Measurements from ENCODE around the gene PDE9A.
"Not testable (repeated sequence)": the region's sequence is repeated elsewhere in the genome, so short reads cannot be mapped to it uniquely, and the experiment has no call there.

PDE9A gene

GRCh38 chr21:42624936-42625335 lies 28.5 kb upstream of the PDE9A start:
- DNase-seq = no peak

- DNase-seq = no peak
Measured at GRCh38 chr21:42626171-42626570, 27.2 kb upstream of the PDE9A start.

DNA sequence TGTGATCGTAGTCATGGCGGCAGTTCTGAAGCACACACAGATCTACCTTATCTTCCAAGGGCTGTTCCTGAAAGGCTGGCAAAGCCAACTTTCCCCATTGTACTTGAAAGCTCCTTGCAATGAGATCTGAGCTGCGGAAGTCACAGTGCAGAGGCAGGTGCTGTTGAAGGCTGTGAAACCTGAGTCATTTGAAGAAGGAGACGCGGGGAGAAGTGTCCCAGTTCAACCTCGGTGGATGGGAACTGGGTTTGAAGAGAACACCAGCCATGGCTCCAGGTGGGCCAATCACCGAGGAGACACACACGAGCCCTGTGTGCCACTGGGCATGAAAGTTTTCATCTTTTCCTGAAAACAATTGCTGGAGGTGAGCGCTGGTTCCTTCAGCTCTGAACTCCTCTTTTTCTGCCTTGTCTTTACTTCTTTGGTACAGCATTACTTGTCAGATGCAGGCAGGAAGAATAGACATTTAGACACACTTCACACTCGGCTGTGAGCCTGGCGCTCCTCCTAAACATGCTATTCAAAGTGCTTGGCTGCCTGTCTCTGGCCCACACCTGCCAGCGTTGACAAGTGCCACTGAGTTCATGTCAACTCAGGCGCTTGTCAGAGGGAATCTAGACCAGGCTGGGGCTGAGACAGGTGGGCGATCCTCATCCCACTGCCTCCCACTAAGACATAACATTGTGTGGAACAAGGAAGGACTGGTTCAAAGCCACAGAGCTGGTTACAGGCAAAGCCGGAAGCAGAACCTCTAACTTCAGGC lies 25.7 kb upstream of the PDE9A start:
- DNase-seq = no peak

GRCh38 chr21:42628466-42629061 lies 24.9 kb upstream of the PDE9A start:
- not testable (repeated sequence) for DNase-seq

GRCh38 chr21:42629933-42630589 lies 23.4 kb upstream of the PDE9A start:
- no peak for DNase-seq

GRCh38 chr21:42630626-42631025 lies 22.8 kb upstream of the PDE9A start:
- DNase-seq = no peak

GRCh38 chr21:42631142-42631541 lies 22.3 kb upstream of the PDE9A start:
- DNase-seq = no peak

DNA sequence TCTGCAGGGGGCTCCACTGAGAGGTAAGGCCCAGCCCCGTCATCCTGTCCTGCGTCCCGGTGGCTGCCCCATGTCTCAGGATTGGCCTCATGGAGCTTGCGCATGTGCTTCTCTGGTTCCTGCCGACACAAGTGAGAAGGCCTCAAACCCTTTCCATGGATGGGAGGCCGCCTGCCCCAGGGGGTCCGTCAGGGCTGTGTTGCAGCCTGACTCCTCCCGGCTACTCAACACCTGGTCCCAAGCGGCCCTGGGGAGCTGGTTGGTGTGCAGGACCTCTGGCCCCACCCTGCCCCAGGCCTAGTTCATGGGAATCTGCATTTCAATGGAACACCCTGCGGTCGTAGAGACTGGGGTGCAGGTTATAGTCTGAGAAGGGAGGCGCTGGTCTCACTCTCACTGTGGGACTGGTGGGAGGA lies 21.1 kb upstream of the PDE9A start:
- no peak for DNase-seq

GRCh38 chr21:42632771-42633690 lies 20.4 kb upstream of the PDE9A start:
- no peak for DNase-seq

- no peak for DNase-seq
Measured at GRCh38 chr21:42633858-42634257, 19.6 kb upstream of the PDE9A start.

DNA sequence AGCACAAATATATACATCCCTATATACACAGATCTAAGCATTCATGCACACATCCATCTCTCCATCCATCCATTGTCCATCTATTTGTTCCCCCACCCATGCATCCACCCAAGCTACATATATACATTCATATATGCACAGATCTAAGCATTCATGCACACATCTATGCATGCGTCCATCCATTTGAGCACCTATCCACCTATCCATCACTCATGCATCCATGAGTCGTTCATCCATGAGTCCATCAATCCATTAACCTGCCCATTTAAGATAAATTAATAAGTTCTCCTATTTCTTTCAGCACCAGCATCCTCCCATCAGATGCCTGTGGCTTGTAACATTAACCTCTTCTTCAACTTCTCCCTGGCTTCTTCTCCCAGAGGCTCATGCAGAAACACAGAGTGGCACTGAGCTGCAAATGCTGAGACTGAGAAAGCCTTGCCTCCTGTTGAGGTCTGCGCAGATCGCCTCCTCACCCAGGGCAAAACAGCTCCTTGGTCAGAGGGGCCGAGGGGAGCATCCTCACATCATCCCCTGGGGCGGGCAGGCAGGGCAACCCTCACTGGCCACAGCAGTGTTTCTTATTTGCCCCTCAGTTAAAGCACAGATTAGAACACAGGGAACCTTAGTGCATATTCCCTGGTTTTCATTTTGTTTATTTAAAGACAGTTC lies 17.4 kb upstream of the PDE9A start:
- DNase-seq = no peak

DNA sequence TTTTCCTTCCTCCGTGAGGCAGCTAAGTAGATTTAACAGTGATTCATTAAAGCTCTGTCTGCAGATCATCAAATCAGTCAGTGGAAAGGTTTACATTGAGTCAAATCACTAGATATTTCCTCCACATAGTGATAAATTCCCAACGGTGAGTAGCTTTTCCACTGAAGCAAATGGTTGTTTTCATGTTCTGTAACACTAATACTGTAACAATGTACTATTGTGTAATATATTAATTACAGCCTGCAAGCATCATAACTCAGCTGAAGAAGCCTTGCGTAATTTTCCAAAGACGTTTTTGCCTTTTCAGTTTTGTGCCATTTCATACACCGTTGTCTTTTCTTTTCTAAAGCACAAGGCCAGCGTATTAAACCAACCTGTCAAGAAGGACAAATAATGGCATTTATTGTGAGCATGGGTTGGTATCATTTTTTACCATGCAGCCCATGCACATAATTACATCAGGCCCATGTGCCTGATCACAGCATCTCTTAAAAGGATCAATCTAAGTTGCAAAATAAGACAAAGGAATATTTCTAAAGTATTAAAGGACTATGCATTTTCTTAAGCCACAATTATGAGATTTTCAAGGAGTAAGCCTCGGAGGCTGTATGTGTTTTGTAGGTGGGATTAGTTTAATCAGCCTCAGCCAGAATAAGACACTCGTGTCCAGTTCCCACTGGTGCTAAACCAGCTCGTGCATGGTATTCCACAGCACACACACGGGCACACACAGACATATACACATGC lies 16.7 kb upstream of the PDE9A start:
- DNase-seq = no peak

GRCh38 chr21:42637267-42638041 lies 16.0 kb upstream of the PDE9A start:
- DNase-seq = no peak

- DNase-seq = no peak
Measured at GRCh38 chr21:42638266-42638863, 15.1 kb upstream of the PDE9A start.

DNA sequence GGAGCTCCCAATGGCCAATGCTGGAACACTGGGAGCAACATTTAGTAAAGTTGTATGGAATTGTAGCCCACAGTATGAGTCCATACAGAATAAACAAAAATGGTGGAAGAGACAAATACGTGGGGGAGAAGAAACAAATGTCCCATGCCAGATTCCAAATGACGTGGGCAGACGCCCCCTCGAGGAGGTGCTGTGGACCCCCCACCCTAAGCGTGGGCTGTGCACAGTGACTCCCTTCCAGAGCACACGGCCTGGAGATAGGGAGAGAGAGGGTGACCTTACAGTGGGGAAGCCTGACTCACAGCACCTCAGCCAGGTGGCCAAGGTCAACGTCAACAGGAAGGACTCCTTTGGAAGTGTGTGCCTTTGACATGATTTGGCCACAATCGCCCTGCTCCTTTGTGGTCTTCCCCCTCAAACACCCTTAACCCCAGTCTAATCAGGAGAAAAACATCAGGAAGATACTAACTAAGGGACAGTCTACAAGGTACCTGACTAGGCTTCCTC lies 13.7 kb upstream of the PDE9A start:
- DNase-seq = no peak

DNA sequence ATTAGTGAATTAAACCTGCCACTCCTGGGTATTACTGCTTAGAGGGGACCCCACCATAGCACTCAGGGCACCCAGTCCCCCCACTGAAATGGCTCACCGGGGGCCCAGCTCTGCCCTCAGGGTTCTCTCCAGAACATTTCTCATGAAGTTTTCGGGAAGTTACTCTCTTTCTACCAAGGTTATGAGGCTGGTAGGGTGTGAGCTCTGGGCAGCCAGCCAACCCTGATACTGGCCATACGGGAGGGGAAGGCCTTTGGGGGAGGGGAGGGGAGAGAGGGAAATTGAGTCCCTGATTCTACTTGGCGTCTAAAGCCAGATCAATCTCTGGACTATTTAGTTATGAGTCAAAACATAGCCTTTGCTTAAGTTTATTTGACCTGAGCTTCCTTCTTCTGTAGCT lies 12.9 kb upstream of the PDE9A start:
- no peak for DNase-seq

- no peak for DNase-seq
Measured at GRCh38 chr21:42641311-42642218, 11.9 kb upstream of the PDE9A start.

- DNase-seq = no peak
Measured at GRCh38 chr21:42642219-42642745, 11.1 kb upstream of the PDE9A start.

Measured in CD4-positive, alpha-beta T cell treated with Interleukin-17A for 1 hour (primary cell).